ENCODE results near the gene PRSS48.
"Not testable (repeated sequence)": the region's sequence is repeated elsewhere in the genome, so short reads cannot be mapped to it uniquely, and the experiment has no call there.

Gene PRSS48

GRCh38 chr4:151322161-151322560 lies 45.2 kb downstream of the PRSS48 start:
- H3K9ac ChIP-seq (ENCODE audit: low read depth, low read length); H3K9me3 ChIP-seq (ENCODE audit: insufficient read depth, low read depth, low read length); H3K27ac ChIP-seq (ENCODE audit: low read length); H3K4me3 ChIP-seq (ENCODE audit: low read length); H3K27me3 ChIP-seq (ENCODE audit: insufficient read depth, low read length); H3K36me3 ChIP-seq (ENCODE audit: insufficient read depth, low read depth, low read length): not testable (repeated sequence)
- H3K4me1 ChIP-seq (ENCODE audit: insufficient read depth, low read length): peaks cover 24% of the 10 kb centered on the region

- Histone ChIP-seq H3K27ac (ENCODE audit: low read length) (no peak overlapping the region), H3K4me3 (ENCODE audit: low read length) (peak overlapping the region; percentile 73), H3K9me3 (ENCODE audit: insufficient read depth, low read depth, low read length) (no peaks in the 10 kb centered on the region), H3K9ac (ENCODE audit: low read depth, low read length) (peak overlapping the region; percentile 3; the same call in 1 of the 2 replicates), H3K27me3 (ENCODE audit: insufficient read depth, low read length) (0 out of 2 replicates have a peak, but pooled peaks cover 7% of the 10 kb centered on the region), H3K36me3 (ENCODE audit: insufficient read depth, low read depth, low read length) (no peaks in the 10 kb centered on the region), H3K4me1 (ENCODE audit: insufficient read depth, low read length) (peaks cover 24% of the 10 kb centered on the region)
These were observed 45.6 kb downstream of the PRSS48 start for GRCh38 chr4:151322570-151322969.

DNA sequence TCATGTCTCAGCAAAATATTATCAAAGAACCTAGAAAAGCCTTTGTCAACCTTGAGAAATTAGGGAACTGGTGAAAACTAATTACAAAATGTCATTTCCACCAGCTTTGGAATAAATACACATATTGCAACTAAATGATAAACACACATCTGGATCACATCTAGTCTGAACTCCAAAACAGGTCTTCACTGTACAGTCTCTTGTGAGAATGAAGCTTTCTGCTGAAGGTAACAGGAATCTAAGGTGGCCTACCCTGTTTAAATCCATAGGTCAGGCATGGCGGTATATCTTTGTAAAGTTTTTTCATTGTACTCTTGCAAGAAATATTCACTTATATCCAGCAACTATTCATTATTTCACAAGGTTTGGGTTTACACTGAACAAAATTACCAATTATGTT lies 46.7 kb downstream of the PRSS48 start:
- Histone ChIP-seq H3K36me3 (ENCODE audit: insufficient read depth, low read depth, low read length) (no peaks in the 10 kb centered on the region), H3K9me3 (ENCODE audit: insufficient read depth, low read depth, low read length) (no peaks in the 10 kb centered on the region), H3K4me3 (ENCODE audit: low read length) (peak overlapping the region; percentile 73), H3K9ac (ENCODE audit: low read depth, low read length) (peak overlapping the region; percentile 79; the same call in 1 of the 2 replicates), H3K4me1 (ENCODE audit: insufficient read depth, low read length) (peaks cover 24% of the 10 kb centered on the region), H3K27me3 (ENCODE audit: insufficient read depth, low read length) (0 out of 2 replicates have a peak, but pooled peaks cover 7% of the 10 kb centered on the region), H3K27ac (ENCODE audit: low read length) (peak overlapping the region; percentile 4)

DNA sequence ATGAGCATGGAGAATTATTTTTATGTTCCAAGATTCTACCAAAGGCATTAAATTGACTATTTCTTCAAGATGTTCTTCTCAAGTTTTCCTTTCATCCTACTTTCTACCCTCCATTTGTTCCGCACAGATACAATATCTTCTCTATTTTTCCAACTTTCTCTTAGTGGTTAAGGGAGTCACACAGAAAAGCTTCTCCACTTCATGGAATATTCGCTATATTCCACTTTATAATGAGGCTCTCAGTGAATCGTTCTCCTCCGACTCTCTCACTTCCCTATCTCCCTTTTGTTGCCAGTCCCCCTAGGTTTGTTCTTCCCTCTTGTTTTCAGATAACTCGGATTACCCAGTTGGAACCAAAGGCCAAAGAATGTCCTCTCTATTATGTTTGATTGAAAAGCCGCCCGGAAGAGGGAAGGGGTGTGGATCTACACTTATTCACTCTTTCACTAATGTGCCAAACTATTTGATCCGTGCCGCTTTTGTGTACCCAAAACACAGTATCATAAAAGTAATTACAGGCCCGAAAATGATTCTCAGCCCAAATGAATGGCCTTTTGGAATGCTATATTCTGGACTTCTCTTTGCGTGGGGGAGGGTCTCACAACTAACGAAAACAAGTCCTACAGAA lies 47.3 kb downstream of the PRSS48 start:
- Histone ChIP-seq H3K36me3 (ENCODE audit: insufficient read depth, low read depth, low read length) (no peaks in the 10 kb centered on the region), H3K4me3 (ENCODE audit: low read length) (peak overlapping the region; percentile 73), H3K4me1 (ENCODE audit: insufficient read depth, low read length) (peaks cover 24% of the 10 kb centered on the region), H3K9ac (ENCODE audit: low read depth, low read length) (peak overlapping the region; percentile 79; the same call in 1 of the 2 replicates), H3K27ac (ENCODE audit: low read length) (peak overlapping the region; percentile 4), H3K9me3 (ENCODE audit: insufficient read depth, low read depth, low read length) (no peaks in the 10 kb centered on the region), H3K27me3 (ENCODE audit: insufficient read depth, low read length) (0 out of 2 replicates have a peak, but pooled peaks cover 7% of the 10 kb centered on the region)

DNA sequence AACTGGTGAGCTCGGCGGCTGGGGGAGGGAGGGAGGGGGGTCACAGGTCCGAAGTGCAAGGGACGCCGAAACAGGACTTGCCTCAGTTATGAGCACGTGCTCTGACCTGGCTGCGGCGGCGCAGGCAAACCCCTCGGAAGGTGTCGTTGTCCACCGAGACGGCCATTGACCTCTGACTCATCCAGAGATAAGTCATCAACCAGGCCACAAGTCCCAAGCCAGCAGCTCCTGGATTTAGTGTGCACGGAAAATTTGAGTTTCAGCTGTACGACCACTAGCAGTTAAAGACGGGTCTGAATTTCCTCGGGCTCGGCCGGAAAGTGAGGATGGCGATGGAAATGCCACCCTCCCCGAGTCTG lies 47.8 kb downstream of the PRSS48 start:
- Histone ChIP-seq H3K36me3 (ENCODE audit: insufficient read depth, low read depth, low read length) (no peaks in the 10 kb centered on the region), H3K9ac (ENCODE audit: low read depth, low read length) (peak overlapping the region; percentile 79; the same call in 1 of the 2 replicates), H3K27me3 (ENCODE audit: insufficient read depth, low read length) (0 out of 2 replicates have a peak, but pooled peaks cover 7% of the 10 kb centered on the region), H3K9me3 (ENCODE audit: insufficient read depth, low read depth, low read length) (no peaks in the 10 kb centered on the region), H3K4me3 (ENCODE audit: low read length) (peak overlapping the region; percentile 73), H3K27ac (ENCODE audit: low read length) (no peak overlapping the region), H3K4me1 (ENCODE audit: insufficient read depth, low read length) (peaks cover 24% of the 10 kb centered on the region)

DNA sequence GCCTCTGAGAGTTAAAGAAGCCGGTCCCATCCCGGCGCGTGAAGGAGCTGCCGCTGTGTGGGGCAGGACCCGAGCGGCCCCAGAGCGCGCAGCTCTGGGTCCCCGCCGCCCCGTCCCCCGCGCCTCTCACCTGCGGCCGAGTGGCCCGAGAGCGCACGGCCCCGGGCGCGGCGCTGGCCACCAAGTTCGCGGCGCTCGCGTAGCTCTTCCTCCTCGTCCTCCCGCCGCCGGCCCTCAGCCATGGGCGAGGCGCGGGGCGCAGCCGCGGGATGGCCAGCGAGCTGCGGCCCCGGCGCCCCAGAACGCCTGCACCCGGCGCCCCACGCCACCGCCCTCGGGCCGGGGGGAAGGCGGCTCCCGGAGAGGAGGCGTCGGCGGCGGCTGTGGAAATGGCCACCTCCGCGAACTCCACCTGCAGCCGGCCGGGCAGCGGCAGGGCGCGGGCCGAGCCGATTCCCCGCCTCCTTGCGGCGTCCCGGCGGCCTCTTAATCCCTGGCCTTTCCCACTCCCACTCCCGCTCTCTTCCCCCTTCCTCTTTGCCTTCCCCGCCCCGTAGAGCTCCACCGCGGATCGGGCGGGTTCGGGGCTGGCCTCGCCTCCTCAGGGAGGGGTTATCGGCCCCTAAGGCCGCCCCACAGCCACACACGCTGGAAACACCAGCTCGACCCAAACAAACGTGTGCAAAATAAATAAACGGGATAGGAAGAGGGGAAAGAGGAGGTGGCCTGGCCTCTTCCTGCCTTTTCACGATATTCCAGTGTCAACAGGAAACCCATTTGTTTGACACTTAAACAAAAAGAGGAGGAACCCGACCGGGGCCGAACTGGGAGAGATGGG lies 48.4 kb downstream of the PRSS48 start, which contains the start of gene SH3D19:
Gene SH3D19 (minus strand): TSS at position 495 of the 838 bp plus-strand sequence. CDS start 253 bp downstream, at position 242.
- Histone ChIP-seq H3K27ac (ENCODE audit: low read length) (peak within 1 kb of the TSS; percentile 30), H3K4me3 (ENCODE audit: low read length) (peak within 1 kb of the TSS; percentile 73), H3K4me1 (ENCODE audit: insufficient read depth, low read length) (peaks cover 24% of the 10 kb centered on the region), H3K9me3 (ENCODE audit: insufficient read depth, low read depth, low read length) (no peaks in the 10 kb centered on the region), H3K9ac (ENCODE audit: low read depth, low read length) (peak within 1 kb of the TSS; percentile 79), H3K36me3 (ENCODE audit: insufficient read depth, low read depth, low read length) (no peaks in the 10 kb centered on the region), H3K27me3 (ENCODE audit: insufficient read depth, low read length) (0 out of 2 replicates have a peak, but pooled peaks cover 7% of the 10 kb centered on the region)

DNA sequence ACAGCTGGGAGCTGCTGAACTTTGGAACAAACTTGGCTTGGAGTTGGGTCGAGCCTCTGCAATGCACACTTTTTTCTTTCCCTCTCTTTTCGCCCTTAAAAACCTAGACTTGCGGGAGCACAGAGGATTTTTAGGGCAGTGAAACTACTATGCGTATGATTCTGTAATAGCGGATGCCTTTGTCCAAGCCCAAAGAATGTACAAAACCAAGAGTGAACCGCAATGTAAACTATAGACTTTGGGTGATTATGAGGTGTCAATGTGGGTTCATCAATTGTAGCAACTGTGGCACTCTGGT lies 48.9 kb downstream of the PRSS48 start:
- Histone ChIP-seq H3K27ac (ENCODE audit: low read length) (no peak overlapping the region), H3K4me3 (ENCODE audit: low read length) (peak overlapping the region; percentile 73)

GRCh38 chr4:151329217-151330007 lies 52.5 kb downstream of the PRSS48 start:
- H3K4me3 ChIP-seq (ENCODE audit: low read length): no peak overlapping the region
- peaks cover 3% of the 10 kb centered on the region; the same call in 1 of the 2 replicates for H3K4me1 ChIP-seq (ENCODE audit: insufficient read depth, low read length)
- no peaks in the 10 kb centered on the region for H3K36me3 ChIP-seq (ENCODE audit: insufficient read depth, low read depth, low read length)
- 0 out of 2 replicates have a peak, but pooled peaks cover 7% of the 10 kb centered on the region for H3K27me3 ChIP-seq (ENCODE audit: insufficient read depth, low read length)
- no peak overlapping the region for H3K9ac ChIP-seq (ENCODE audit: low read depth, low read length)
- no peak overlapping the region for H3K27ac ChIP-seq (ENCODE audit: low read length)
- no peaks in the 10 kb centered on the region for H3K9me3 ChIP-seq (ENCODE audit: insufficient read depth, low read depth, low read length)

More for the DNA sequence above, 48.9 kb downstream of the PRSS48 start:
- H3K4me1 ChIP-seq (ENCODE audit: insufficient read depth, low read length): peaks cover 24% of the 10 kb centered on the region
- H3K27me3 ChIP-seq (ENCODE audit: insufficient read depth, low read length): 0 out of 2 replicates have a peak, but pooled peaks cover 7% of the 10 kb centered on the region
- H3K36me3 ChIP-seq (ENCODE audit: insufficient read depth, low read depth, low read length): no peaks in the 10 kb centered on the region
- no peaks in the 10 kb centered on the region for H3K9me3 ChIP-seq (ENCODE audit: insufficient read depth, low read depth, low read length)
- peak overlapping the region; percentile 79; the same call in 1 of the 2 replicates for H3K9ac ChIP-seq (ENCODE audit: low read depth, low read length)

- Histone ChIP-seq H3K9ac (ENCODE audit: low read depth, low read length) (no peak overlapping the region), H3K36me3 (ENCODE audit: insufficient read depth, low read depth, low read length) (no peaks in the 10 kb centered on the region), H3K27me3 (ENCODE audit: insufficient read depth, low read length) (0 out of 2 replicates have a peak, but pooled peaks cover 7% of the 10 kb centered on the region), H3K4me3 (ENCODE audit: low read length) (no peak overlapping the region), H3K9me3 (ENCODE audit: insufficient read depth, low read depth, low read length) (no peaks in the 10 kb centered on the region), H3K27ac (ENCODE audit: low read length) (no peak overlapping the region), H3K4me1 (ENCODE audit: insufficient read depth, low read length) (no peaks in the 10 kb centered on the region)
These were observed 54.5 kb downstream of the PRSS48 start for GRCh38 chr4:151331276-151332042.

GRCh38 chr4:151339467-151339866 lies 62.5 kb downstream of the PRSS48 start:
- H3K27me3 ChIP-seq (ENCODE audit: insufficient read depth, low read length): no peaks in the 10 kb centered on the region
- no peak overlapping the region for H3K9ac ChIP-seq (ENCODE audit: low read depth, low read length)
- H3K27ac ChIP-seq (ENCODE audit: low read length): no peak overlapping the region
- H3K4me3 ChIP-seq (ENCODE audit: low read length): no peak overlapping the region
- H3K4me1 ChIP-seq (ENCODE audit: insufficient read depth, low read length): no peaks in the 10 kb centered on the region
- H3K36me3 ChIP-seq (ENCODE audit: insufficient read depth, low read depth, low read length): no peaks in the 10 kb centered on the region
- no peaks in the 10 kb centered on the region for H3K9me3 ChIP-seq (ENCODE audit: insufficient read depth, low read depth, low read length)

All from iPS-20b (cell line).